Prostate gland (tissue), 2 donors: ENCODE data around the gene USP1.

Experiments
- POLR2A ChIP-seq: fragments of 450-650 bp; IDR thresholded peaks from one replicate; pipeline ENCODE4 v1.6.1; 2016; ENCODE audit warnings: antibody characterized with exemption, mild to moderate bottlenecking
- TF ChIP-seq, protein P1 (sequence below), 4 experiments: fragments of 200-600 bp in 2 of 4; fragments of 450-650 bp in 2 of 4; sonication (generic) in 2 of 4; IDR thresholded peaks; 1 replicate in 3 of 4; 2 replicates in 1 of 4; pipeline ENCODE4 v1.5.1; 2016 to 2019; ENCODE audit warnings: antibody characterized with exemption in 4 of 4, mild to moderate bottlenecking in 2 of 4, moderate library complexity in 2 of 4

GRCh38 chr1:62405247-62405646 is 31.6 kb upstream of the USP1 start:
- TF ChIP-seq, protein P1, sequence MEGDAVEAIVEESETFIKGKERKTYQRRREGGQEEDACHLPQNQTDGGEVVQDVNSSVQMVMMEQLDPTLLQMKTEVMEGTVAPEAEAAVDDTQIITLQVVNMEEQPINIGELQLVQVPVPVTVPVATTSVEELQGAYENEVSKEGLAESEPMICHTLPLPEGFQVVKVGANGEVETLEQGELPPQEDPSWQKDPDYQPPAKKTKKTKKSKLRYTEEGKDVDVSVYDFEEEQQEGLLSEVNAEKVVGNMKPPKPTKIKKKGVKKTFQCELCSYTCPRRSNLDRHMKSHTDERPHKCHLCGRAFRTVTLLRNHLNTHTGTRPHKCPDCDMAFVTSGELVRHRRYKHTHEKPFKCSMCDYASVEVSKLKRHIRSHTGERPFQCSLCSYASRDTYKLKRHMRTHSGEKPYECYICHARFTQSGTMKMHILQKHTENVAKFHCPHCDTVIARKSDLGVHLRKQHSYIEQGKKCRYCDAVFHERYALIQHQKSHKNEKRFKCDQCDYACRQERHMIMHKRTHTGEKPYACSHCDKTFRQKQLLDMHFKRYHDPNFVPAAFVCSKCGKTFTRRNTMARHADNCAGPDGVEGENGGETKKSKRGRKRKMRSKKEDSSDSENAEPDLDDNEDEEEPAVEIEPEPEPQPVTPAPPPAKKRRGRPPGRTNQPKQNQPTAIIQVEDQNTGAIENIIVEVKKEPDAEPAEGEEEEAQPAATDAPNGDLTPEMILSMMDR (IDR thresholded peaks at IDR 0.05): no peak
- TF ChIP-seq POLR2A: no peak
